NOMO-1 (cell line): ENCODE data around the gene GTF3C4.

Experiments
- DNase-seq, 2 experiments: peaks; one replicate each; lab custom pipeline; 2025; ENCODE audit not compliant: unreplicated experiment in 2 of 2; lab: John Stamatoyannopoulos, UW

GTF3C4 gene

DNA sequence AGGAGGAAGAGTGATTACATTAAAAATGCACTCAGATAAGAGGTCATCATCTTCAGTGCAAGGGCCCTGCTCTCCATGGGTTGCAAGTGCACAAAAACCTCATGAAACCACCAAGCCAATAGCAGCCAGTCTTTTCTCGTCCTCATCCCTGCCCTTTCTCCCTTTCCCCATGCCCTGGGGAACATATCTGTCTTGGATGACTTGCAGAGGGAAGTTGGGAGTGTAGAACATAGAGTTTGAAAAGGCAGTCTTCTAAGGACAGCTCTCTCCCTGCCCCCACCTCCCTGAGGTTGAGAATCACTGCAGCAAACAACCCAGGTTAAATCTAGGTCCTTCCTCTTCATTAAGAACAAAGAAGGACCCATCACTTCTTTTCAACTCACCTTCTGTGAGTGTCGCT is 22.5 kb upstream of the GTF3C4 start:
- no peak for DNase-seq

DNA sequence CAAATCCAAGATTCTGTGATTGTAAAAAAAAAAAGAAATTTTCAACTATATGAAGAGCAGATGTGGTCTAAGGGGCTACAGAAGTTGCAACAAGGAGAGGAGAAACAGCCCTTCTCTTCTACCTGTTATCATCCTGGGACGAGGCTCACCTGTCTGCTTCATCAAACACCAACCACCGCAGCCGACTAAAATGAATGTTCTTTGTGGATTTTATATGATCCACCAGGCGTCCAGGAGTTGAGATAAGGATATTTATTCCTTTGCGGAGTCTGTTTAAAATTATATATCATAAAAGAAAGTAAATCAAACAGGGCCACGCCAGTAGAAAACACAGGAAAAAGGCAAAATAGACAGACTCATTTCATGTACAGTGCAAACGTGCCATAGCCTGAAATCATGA is 22.0 kb upstream of the GTF3C4 start:
- DNase-seq = no peak

DNA sequence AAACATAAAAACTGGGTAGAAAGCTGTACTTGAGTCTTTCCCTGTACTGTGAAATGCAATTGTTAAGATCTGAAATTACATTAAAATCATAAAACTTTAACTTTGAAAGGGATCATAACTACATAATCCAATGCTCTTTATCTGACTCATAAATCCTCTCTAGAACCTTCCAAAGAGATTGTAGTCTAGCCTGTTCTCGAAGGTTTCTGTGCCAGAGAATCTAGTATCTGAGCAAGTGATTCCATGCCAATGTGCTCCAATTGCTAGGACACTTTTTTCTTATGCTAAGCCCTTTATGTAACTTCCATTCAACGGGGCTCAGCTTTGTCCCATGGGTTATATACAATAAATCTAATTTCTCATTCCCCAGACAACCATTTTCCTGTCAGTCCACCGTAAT is 21.6 kb upstream of the GTF3C4 start:
- no peak for DNase-seq

DNA sequence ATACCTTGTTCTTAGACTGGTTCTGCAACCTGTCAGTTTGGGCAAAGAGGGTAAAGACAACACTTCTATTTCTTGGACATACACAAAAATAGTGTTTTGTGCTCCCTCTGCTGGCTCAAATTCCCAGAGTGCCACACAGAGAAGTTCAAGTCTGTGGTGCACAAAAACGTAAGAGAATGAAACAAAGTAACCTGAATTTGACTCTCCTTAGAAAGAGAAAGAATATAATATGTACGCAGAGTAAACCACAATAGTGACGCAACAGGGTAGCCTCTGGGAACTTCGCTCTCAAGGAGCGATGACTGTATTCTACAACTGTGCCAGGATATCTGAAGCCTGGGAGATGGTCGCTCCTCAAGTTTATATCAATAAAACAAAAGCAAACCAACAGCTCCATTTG is 19.0 kb upstream of the GTF3C4 start:
- DNase-seq = peak in 1 of 2 experiments; percentile 25

DNA sequence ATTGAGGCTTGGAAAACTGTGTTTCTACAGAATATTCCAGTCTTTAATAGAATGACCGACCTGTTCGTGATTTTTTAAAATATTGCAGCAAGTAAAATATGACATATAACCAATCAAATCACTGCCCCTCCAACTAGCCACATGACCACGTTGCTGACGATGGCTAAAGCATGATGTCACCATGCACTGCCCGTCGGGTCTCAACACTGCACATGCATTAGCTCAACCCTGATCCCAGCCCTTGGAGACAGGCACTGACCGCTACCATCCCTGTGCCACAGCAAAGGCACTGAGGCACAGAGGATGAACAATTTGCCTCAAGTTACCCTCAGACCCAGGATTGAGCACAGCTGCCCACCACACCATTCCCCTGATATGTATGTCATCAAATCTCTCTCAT is 14.0 kb upstream of the GTF3C4 start:
- DNase-seq = no peak

DNA sequence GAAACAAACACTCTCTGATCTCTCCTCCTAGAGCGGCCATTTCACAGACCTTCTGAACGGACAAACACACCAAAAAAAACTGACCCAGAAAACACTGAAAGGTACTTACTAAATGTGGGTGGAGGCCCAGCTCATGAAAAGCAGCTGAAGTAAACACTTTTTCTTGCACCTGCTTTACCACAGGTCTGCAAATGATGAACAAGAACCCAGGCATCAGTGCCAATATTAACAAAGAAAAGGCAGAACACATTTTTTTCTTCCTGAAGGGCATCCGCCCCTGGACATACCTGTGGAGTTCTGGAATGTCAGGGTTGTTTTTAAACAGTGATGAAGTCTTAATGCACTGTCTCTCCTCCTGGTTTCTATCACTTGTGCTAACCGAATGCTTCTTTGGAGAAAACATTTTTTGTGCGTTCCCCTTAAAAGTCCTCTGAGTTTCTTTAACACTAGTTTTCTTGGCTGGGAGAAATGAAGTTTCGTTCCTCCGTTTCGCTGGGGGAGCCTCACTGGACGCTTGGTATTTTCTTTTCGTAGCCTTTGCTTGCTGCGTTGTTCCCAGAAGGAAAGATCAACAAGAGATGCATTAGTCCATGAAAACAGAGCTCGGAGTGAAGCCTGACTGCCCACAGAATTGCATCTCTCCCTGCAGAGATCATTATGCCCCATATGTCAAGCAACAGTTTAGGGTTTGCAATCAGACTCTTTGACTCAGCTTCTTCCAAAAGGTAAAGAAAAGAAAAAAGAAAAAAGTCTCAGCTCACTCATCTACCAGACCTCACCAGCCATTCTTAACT is 7.9 kb upstream of the GTF3C4 start:
- DNase-seq = no peak

DNA sequence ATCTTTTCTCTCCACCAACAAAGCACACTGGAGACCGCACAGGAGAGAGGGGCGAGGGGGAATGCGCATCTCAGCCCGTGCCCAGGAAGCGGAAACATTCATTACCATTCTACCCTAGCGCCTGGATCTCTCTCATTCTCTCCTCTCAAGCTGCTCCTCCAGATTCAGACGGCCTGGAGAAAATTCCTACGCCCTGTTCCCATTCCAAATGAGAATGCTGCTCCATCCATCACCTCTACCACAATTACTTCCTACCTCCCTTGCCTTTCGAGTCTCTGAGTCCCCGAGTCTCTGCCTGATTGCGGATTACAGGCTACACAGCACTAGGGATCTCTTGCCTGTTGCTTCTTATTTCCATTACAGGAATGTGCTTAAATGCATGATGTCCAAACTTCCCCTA is 7.1 kb upstream of the GTF3C4 start:
- no peak for DNase-seq

DNA sequence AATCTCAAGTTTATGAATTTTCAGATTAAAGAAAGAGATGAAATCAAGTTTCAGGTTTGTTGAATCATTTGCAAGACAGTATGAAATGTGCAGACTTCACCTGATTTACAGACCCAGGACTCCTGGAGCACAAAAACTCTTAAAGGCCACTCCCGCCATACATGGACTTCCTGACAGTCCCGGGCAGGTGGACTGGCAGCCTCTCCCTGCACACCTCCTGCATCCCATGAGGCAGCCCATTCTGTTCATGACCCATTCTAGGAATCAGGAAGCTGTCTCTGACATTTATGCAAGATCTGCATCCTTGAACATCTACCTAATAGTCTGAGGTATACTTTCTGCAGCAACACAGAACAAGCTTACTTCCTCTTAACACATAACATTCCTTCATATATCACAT is 6.4 kb upstream of the GTF3C4 start:
- DNase-seq = no peak

DNA sequence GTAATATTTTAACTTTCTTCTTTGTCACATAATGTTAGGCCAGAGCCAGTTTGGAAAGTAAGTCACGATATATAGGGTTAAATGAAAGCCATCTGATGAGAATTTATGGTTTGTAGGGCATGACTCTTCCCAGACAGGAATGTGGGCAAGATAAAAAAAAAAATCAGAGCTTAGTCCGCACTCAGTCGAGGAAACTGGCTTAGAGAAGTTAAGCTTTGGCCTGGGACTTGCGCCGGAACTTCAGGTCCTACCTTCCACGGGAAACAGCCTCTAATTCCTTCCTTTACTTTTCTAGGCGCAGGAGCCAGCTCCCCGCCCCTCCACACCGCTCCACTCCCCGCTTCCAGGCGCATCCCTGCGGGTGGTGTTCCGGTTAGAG is 956 bp upstream of the GTF3C4 start:
- DNase-seq = peak; percentile 24 to 29

DNA sequence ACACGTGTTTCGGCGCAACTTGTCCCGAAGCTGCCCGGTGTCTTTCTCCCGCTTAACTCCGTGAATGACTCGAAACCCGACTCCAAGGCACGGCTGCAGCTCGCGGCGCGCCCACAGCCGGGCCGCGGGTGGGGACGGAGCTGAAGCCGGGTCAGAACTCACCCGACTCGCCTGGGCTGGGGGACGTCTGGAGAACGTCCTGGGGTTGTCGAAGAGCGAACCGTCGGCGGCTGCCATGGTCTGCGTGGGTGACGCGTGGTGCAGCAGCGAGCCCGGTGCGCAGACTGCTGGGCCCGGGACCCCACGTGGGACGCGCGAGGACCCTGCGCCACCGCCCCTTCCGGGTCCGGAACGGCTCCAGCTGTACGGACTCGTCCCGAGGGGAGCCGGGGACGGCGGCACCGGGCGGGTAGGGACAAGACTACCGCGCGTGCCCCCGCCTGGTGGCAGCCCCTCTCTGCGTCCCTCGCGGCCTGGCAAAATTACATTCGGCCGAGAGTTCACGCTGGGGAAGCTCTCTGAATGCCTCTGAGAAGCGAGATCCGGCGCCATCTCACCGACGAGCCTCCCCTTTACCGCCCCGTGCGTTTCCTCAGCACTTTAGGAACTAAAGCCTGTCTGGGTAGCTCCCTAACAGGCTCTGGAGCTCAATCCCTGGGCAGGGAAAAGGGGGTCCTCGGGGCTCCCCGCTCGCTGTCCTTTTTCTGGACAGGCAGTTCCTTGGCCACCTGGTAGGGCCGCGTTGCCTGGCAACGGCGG is 387 bp upstream of the GTF3C4 start, which contains the start of gene DDX31:
TSS of gene DDX31 (minus strand) at position 286 of the 759 bp plus-strand sequence. CDS start at position 237, 49 bp downstream.
- peak; percentile 57 to 75 for DNase-seq

DNA sequence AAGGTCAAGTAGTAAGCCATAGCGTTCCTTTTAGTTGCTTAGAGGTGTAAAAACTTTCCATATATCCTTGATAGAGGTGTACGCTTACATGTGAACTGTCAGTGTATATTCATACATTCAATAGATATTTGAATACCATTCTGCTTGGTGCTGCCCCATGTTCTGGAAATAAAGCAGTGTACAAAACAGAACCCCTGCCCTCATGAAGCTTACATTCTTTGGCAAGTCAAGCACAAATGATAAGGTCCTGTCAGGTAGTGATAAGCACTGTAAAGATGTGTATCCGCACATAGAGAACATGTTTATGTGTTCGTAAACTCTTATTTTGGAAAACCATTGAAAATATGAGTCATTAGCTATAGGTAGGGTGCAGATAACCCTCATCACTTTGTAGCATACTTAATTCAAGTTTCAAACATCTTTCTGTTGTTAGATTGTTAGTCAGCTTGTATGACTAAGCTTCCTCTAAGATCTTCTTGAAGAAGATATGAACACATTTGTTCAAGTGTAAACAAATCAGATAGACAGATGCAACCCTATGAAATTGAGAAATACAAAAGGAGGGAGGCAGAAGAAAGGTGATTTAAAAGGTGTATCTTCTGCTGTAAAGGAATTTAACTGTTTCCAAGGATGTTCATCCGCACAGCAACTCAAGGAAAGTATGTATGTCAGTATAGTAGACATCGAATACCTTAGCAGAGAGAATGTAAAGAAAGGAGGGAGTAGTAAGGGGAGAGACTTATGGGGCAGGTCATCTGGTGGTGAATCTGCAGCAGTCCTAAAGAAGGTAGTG is 1.6 kb downstream of the GTF3C4 start:
- no peak for DNase-seq

DNA sequence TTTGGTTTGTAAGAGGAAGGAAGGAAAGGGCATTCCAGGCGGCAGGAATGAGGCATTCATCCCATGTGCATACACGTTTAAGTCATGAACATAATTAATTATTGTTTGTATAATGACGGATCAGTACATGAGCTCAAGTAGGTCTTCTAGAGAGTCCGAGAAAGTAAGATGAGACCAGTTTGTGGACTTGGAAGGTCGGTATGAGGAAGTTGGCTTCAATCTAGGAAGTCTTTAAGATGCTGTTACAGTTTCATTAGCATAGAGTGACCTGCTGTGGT is 2.1 kb downstream of the GTF3C4 start:
- DNase-seq = peak in 1 of 2 experiments; percentile 22

DNA sequence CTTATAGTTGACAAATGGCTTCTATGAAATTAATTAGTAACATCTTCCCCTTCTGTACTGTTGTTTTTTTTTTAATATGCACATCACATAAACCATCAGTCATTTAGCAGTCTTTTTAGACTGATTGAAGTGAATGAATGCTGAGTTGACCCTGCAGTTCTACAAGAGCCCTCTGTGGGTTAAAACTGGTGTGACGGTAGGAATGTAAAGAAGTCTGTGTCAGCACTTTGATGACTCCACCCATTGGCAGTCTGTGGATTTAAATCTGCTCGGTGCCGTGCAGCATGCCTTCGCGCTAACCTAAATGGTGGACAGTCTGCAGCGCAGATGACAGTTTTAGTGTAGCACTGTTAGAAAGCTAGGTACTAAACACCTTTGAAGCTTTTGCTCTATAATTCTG is 3.1 kb downstream of the GTF3C4 start:
- DNase-seq = no peak

DNA sequence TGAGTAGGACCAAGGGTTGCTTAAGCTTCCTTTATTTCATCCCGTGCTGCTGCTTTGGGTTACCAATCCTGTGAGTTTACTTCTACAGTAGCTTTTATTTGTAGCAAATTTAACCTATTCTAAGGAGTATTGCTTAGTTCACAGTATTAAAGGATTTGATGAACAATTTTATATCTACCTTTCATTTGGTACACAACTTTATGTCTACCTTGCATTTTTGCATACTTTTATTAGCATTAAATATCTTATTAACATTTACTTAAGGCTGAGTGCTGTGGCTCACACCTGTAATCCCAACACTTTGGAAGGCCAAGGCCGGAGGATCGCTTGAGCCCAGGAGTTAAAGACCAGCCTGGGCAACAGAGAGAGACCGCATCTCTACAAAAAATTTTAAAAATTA is 4.2 kb downstream of the GTF3C4 start:
- DNase-seq = no peak

DNA sequence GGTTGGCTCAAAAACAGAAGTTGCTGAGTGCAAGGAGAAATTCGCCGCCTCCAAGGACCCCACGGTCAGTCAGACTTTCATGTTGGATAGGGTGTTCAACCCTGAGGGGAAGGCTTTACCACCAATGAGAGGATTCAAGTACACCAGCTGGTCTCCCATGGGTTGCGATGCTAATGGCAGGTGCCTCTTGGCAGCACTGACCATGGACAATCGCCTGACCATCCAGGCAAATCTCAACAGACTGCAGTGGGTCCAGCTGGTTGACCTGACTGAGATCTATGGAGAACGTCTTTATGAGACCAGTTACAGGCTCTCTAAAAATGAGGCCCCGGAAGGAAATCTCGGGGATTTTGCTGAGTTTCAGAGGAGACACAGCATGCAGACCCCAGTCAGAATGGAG is 7.7 kb downstream of the GTF3C4 start:
- DNase-seq = no peak

DNA sequence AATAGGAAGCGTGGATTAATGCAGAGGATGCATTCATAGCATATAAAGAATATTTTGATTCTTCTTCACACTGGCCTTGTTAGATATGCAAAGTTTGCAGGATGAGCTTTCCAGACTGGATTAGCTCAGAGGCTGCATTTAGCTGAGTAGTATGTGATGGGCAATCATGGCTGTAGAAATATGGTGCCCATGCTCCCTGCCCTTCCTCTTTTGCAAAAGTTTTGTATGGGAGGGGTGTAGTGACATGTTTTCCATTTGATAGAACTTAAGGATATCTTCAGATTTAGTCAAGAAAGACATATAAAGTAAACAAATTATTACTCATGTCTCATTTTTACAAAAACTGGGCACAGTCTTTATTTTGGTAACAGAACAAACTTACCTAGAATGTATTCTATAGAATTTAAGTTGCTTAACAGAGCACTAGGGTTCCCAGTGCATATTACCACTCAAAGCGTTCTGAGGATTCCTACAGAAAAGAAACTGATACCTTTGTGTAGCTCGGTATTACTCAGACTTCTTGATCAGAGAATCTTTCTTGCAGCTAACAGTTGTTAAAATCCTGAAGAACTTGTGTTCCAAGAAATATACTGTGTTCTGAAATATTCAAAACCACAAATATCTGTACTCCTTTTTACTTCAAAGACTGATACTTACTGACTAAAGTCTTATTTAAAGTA is 9.8 kb downstream of the GTF3C4 start:
- no peak for DNase-seq

DNA sequence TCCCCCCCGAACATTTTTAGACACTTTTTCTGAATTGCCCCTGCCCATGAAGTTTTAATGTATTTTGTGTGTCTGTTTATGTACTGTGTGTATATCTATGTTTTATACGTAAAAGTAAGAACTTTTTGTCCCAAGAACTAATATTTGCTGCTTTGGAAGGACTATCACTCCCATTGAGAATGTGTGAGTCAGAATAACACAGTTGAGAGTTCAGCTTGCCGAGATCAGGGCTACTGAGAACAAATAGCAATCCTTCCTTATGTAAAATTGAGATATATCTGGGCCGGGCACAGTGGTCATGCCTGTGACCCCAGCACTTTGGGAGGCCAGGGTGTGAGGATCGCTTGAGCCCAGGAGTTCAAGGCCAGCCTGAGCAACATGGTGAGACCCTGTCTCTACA is 11.3 kb downstream of the GTF3C4 start:
- no peak for DNase-seq

DNA sequence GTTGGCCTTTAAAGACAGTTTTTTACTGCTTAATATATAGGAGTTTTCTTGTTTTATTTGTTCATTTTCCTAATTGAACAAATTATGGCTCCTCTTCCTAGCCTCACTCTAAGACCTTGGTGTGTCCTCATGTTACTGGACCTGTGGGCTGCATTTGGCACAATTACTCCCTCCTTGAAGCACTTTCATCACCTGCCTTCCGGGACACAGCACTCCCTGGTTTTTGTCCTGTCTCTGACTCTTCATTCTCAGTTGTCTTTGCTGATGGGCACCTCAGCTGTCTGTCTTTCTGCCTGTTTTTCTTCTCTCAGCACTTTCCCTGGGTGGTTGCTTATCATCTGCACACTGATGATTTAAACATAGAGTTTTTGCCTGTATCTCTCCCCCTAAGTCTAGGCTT is 13.6 kb downstream of the GTF3C4 start:
- DNase-seq = no peak

DNA sequence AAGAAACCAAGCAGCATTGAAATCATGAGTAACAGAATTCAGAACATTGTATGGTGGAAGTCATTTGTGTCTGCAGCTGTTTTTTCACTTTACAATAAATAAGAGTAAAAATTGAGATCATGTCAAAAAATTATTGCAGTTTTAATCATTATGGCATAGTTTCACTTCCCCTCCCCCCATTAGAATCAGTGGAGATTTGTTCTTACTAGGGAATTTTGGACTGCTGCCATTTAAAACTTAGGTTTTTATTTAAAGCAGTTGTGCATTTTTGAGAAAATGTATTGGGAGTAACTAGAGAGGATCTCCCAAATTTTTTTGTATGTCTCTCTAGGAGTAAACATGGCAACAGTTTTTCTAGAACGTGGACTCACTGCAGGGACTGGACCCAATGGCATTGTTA is 20.4 kb downstream of the GTF3C4 start:
- no peak for DNase-seq

DNA sequence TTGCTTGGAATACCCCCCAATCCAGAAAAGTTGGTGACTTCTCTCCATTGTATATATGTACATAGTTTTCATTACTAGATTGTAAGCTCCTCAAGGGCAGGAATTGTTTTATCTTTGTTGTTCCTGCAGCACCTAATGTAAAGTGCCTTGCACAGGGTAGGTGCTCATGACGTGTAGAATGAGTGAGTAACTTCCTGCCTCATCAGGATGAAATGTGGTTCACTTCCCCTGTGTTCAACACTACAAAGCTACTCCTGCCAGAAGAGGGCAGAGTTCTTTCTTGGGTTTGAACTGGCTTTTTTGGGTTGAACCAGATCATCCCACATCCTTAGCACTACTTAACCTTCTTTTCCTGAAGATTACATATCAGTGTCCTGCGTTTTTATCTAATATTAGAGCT is 23.9 kb downstream of the GTF3C4 start:
- DNase-seq = peak in 1 of 2 experiments; percentile 6

DNA sequence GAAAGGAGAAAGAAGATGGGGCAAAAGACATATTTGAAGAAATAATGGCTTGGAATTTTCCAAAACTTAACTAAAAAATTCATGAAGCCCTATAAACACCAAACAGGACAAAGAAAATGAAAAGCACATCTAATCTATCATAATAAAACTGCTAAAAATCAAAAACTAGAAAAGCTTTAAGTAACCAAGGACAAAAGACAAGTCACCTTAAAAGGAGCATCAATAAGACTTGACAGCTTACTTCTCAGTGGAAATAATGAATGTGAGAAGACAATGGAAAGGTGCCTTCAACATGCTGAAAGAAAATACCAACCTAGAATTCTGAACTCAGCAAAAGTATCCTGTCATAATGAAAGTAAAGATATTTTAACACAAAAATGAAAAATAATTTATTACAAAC is 27.0 kb downstream of the GTF3C4 start:
- no peak for DNase-seq
